ENCODE measurements around the gene HS3ST4. TPM values are rescaled to one million over a fixed set of nuclear protein-coding genes. Genes with fewer than 3 reads are reported as not detected.
A peak's percentile ranks its signal among the peaks of the same experiment; 100 is the strongest.

Gene HS3ST4
- total and polyA plus RNA-seq, 8 donors = 0.09 to 0.11 (median 0.11) TPM; not detected in 4

DNA sequence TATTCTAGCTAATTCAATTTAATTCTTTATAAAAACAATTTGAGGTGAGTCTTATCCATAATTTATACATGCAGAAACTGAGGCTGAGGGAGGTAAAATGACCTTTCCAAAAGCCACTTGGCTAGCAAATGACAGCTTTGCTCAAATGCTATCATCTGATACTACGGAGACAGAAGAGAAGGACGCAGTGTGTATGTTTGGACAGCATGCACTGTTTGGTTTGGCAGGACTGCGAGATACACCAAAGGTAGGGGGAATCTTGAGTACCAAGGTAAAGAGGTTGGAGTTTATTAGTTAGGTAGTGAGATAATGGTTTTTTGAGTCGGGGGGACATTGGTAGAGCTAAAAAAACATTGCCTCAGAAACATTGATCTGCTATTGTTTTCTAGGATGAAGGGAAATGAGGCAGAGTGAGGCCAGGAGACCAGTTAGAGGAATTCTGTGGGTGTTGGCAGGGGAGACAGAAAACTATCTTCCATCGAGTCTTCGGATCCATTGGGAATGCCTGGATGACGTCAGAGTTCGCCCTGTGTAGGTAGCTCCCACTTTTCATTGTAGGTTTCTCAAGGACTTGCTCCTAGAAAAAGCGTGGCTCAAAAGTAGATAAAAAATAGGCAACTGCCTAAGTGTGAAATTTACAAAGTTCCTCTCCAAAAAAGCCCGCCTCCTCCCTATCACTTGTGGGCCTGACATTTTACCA, 2.5 kb upstream of the HS3ST4 start:
- Histone ChIP-seq H3K27me3 (peaks cover 29 to 65% of the 10 kb centered on the region in 2 donors), H3K9me3 (no peaks in the 10 kb centered on the region), H3K27ac (no peak overlapping the region)

DNA sequence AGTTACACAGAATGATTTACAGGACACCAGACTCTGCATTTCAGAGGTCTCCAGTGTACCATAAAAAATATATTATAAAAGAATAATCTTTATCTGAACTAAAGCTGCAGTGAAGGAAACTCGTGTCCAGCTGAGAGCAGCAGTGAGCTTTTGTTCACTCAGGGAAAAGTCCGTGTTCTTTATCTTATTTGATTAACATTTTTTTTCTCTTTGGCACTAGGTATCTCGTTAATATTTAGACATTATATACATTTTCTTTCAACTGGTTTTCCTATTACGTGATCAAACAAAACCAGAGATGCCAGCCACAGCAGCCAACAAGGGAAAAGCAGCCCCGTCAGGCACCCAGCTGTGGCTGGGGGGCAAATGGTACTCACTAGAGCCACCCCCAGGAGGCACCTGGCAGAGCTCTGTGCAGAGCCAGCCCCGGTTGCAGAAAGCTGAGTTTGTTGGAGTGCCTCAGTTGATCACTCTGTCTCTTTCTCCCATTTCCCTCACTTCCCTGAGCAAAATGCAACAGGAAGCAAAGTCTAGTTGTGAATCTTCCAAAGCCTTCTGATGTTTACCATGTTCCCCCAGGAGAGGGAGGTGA, 1.1 kb upstream of the HS3ST4 start:
- no peak overlapping the region for H3K4me3 ChIP-seq
- no peaks in the 10 kb centered on the region for H3K9me3 ChIP-seq
- ATAC-seq (no peak), DNase-seq (no peak)
- H3K4me1 ChIP-seq = no peaks in the 10 kb centered on the region
- H3K27me3 ChIP-seq = peaks cover 37 to 79% of the 10 kb centered on the region in 2 donors
- intact Hi-C loops (cut with DNase I) = no loop called here
- no peak overlapping the region for H3K27ac ChIP-seq
- no peaks in the 10 kb centered on the region for H3K36me3 ChIP-seq
- TF ChIP-seq, protein P1, sequence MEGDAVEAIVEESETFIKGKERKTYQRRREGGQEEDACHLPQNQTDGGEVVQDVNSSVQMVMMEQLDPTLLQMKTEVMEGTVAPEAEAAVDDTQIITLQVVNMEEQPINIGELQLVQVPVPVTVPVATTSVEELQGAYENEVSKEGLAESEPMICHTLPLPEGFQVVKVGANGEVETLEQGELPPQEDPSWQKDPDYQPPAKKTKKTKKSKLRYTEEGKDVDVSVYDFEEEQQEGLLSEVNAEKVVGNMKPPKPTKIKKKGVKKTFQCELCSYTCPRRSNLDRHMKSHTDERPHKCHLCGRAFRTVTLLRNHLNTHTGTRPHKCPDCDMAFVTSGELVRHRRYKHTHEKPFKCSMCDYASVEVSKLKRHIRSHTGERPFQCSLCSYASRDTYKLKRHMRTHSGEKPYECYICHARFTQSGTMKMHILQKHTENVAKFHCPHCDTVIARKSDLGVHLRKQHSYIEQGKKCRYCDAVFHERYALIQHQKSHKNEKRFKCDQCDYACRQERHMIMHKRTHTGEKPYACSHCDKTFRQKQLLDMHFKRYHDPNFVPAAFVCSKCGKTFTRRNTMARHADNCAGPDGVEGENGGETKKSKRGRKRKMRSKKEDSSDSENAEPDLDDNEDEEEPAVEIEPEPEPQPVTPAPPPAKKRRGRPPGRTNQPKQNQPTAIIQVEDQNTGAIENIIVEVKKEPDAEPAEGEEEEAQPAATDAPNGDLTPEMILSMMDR (IDR thresholded peaks at IDR 0.05) = no peak

More for the DNA sequence above, 2.5 kb upstream of the HS3ST4 start:
- Histone ChIP-seq H3K36me3 (no peaks in the 10 kb centered on the region), H3K4me3 (no peak overlapping the region), H3K4me1 (no peaks in the 10 kb centered on the region)
- intact Hi-C loops (cut with DNase I) = no loop called here
- ATAC-seq = no peak
- DNase-seq = no peak
- TF ChIP-seq, protein P1 (IDR thresholded peaks at IDR 0.05) = no peak

DNA sequence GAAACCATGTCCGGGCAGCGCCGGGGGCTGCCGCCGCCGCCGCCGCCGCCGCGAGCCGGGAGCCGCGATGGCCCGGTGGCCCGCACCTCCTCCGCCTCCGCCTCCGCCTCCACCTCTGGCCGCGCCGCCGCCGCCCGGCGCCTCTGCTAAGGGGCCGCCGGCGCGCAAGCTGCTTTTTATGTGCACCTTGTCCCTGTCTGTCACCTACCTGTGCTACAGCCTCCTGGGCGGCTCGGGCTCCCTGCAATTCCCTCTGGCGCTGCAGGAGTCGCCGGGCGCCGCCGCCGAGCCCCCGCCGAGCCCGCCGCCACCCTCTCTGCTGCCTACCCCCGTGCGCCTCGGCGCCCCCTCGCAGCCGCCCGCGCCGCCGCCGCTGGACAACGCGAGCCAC, 587 bp downstream of the HS3ST4 start:
- peaks cover 40 to 91% of the 10 kb centered on the region in 2 donors for H3K27me3 ChIP-seq
- DNase-seq (no peak), ATAC-seq (no peak)
- H3K9me3 ChIP-seq = no peaks in the 10 kb centered on the region
- H3K36me3 ChIP-seq = no peaks in the 10 kb centered on the region
- H3K4me1 ChIP-seq = no peaks in the 10 kb centered on the region
- intact Hi-C loops (cut with DNase I) = no loop called here
- TF ChIP-seq, protein P1 (IDR thresholded peaks at IDR 0.05) = no peak
- H3K27ac ChIP-seq = no peak overlapping the region
- H3K4me3 ChIP-seq = no peak overlapping the region

DNA sequence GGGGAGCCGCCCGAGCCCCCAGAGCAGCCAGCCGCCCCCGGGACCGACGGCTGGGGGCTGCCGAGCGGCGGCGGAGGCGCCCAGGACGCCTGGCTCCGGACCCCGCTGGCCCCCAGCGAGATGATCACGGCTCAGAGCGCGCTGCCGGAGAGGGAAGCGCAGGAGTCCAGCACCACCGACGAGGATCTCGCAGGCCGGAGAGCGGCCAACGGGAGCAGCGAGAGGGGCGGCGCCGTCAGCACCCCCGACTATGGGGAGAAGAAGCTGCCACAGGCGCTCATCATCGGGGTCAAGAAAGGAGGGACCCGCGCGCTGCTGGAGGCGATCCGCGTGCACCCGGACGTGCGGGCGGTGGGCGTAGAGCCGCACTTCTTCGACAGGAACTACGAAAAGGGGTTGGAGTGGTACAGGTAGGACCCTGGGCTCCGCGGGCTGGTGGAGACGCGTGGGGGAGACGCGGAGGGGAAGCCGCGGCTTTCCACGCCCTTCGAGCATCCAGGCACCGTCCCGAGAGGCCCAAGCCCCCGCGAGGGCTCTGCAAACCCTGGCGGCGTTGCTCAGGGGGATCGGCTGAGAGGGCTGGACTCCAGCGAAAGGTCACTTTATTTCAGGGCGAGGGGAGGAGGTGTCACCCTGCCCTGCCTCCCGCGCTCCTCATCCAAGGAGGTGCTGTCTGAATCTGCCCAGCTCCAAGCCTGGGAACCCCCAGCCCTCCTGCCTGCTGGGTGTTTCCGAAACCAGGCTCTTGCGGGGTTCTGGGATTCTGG, 1.2 kb downstream of the HS3ST4 start:
- H3K4me3 ChIP-seq = no peak overlapping the region
- DNase-seq (peak in 1 of 4 donors; percentile 75), ATAC-seq (no peak)
- peaks cover 40 to 97% of the 10 kb centered on the region in 2 donors for H3K27me3 ChIP-seq
- intact Hi-C loops (cut with DNase I) = no loop called here
- no peak overlapping the region for H3K27ac ChIP-seq
- TF ChIP-seq, protein P1 (IDR thresholded peaks at IDR 0.05) = no peak
- no peaks in the 10 kb centered on the region for H3K9me3 ChIP-seq
- no peaks in the 10 kb centered on the region for H3K4me1 ChIP-seq
- H3K36me3 ChIP-seq = no peaks in the 10 kb centered on the region

DNA sequence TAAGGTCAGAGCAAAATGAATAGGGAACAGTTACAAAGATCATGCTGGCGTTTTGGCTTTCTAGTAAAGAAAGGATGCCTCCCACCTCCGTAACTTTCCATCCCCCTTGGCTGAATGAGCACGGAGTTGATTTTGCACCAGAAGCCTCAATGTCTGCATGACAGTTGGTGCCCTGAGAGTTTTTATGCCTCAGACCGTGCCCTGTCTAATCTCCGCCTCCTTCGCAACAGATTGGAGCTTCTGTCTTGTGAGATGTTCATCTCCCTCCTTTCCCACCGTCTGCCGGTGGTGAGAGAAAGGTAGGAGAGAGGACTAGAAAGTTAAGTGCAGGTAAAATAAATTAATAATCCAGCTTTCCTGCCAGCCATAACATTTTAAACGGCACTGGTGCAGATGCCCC, 1.9 kb downstream of the HS3ST4 start:
- no peak overlapping the region for H3K4me3 ChIP-seq
- no peak for ATAC-seq
- DNase-seq = no peak
- H3K27me3 ChIP-seq = peaks cover 40 to 99% of the 10 kb centered on the region in 2 donors
- no peaks in the 10 kb centered on the region for H3K4me1 ChIP-seq
- H3K27ac ChIP-seq = no peak overlapping the region
- H3K9me3 ChIP-seq = no peaks in the 10 kb centered on the region
- no peaks in the 10 kb centered on the region for H3K36me3 ChIP-seq
- intact Hi-C loops (cut with DNase I) = no loop called here
- TF ChIP-seq, protein P1 (IDR thresholded peaks at IDR 0.05) = no peak
